ENCODE data around the gene GPRIN2. TPM values are rescaled to one million over a fixed set of nuclear protein-coding genes. Genes with fewer than 3 reads are reported as not detected.
"Not testable (repeated sequence)": the region's sequence is repeated elsewhere in the genome, so short reads cannot be mapped to it uniquely, and the experiment has no call there.

The GPRIN2 gene
- total RNA-seq (2012; rRNA removed), result not detected in 2 replicates

- Histone ChIP-seq H3K4me3 (ENCODE audit: low read length) (no peak within 1 kb of the TSS), H3K27me3 (ENCODE audit: control insufficient read depth, insufficient read depth, low read length) (peaks cover 84% of the 10 kb centered on the region), H3K36me3 (ENCODE audit: insufficient read depth, low read length) (no peaks in the 10 kb centered on the region), H3K4me1 (ENCODE audit: control insufficient read depth, insufficient read depth, low read length) (no peaks in the 10 kb centered on the region), H3K4me2 (ENCODE audit: low read length) (peak within 1 kb of the TSS; percentile 21), H3K9ac (ENCODE audit: low read depth, low read length) (no peak within 1 kb of the TSS), H3K9me3 (replicated peaks; ENCODE audit: low read length) (no peaks in the 10 kb centered on the region)
Measured at GRCh38 chr10:46556515-46557318, at the start of gene GPRIN2. TSS of gene GPRIN2 (minus strand) at chr10:46556658. CDS start at chr10:46550736, 5,922 bp downstream.

- not testable (repeated sequence) for H3K9me3 ChIP-seq (replicated peaks; ENCODE audit: low read length); H3K9ac ChIP-seq (ENCODE audit: low read depth, low read length); H3K27me3 ChIP-seq (ENCODE audit: control insufficient read depth, insufficient read depth, low read length); H3K4me1 ChIP-seq (ENCODE audit: control insufficient read depth, insufficient read depth, low read length); H3K4me3 ChIP-seq (ENCODE audit: low read length); H3K36me3 ChIP-seq (ENCODE audit: insufficient read depth, low read length); H3K4me2 ChIP-seq (ENCODE audit: low read length)
Measured at GRCh38 chr10:46600516-46600915, 44.1 kb upstream of the GPRIN2 start.

GRCh38 chr10:46597616-46598246, 41.3 kb upstream of the GPRIN2 start:
- H3K36me3 ChIP-seq (ENCODE audit: insufficient read depth, low read length); H3K4me1 ChIP-seq (ENCODE audit: control insufficient read depth, insufficient read depth, low read length); H3K9me3 ChIP-seq (replicated peaks; ENCODE audit: low read length); H3K27me3 ChIP-seq (ENCODE audit: control insufficient read depth, insufficient read depth, low read length): not testable (repeated sequence)
- peak overlapping the region; percentile 66 for H3K4me3 ChIP-seq (ENCODE audit: low read length)
- peak overlapping the region; percentile 54 for H3K4me2 ChIP-seq (ENCODE audit: low read length)
- H3K9ac ChIP-seq (ENCODE audit: low read depth, low read length), result peak overlapping the region; percentile 54

GRCh38 chr10:46596570-46596969, 40.1 kb upstream of the GPRIN2 start:
- H3K4me2 ChIP-seq (ENCODE audit: low read length); H3K4me3 ChIP-seq (ENCODE audit: low read length); H3K9ac ChIP-seq (ENCODE audit: low read depth, low read length); H3K9me3 ChIP-seq (replicated peaks; ENCODE audit: low read length); H3K36me3 ChIP-seq (ENCODE audit: insufficient read depth, low read length); H3K4me1 ChIP-seq (ENCODE audit: control insufficient read depth, insufficient read depth, low read length); H3K27me3 ChIP-seq (ENCODE audit: control insufficient read depth, insufficient read depth, low read length): not testable (repeated sequence)

GRCh38 chr10:46594453-46595063, 38.1 kb upstream of the GPRIN2 start:
- not testable (repeated sequence) for H3K4me2 ChIP-seq (ENCODE audit: low read length); H3K9ac ChIP-seq (ENCODE audit: low read depth, low read length); H3K27me3 ChIP-seq (ENCODE audit: control insufficient read depth, insufficient read depth, low read length); H3K4me1 ChIP-seq (ENCODE audit: control insufficient read depth, insufficient read depth, low read length); H3K4me3 ChIP-seq (ENCODE audit: low read length); H3K36me3 ChIP-seq (ENCODE audit: insufficient read depth, low read length); H3K9me3 ChIP-seq (replicated peaks; ENCODE audit: low read length)

GRCh38 chr10:46593307-46593706, 36.8 kb upstream of the GPRIN2 start:
- not testable (repeated sequence) for H3K9ac ChIP-seq (ENCODE audit: low read depth, low read length)

GRCh38 chr10:46591053-46591452, 34.6 kb upstream of the GPRIN2 start:
- H3K36me3 ChIP-seq (ENCODE audit: insufficient read depth, low read length); H3K4me1 ChIP-seq (ENCODE audit: control insufficient read depth, insufficient read depth, low read length); H3K9ac ChIP-seq (ENCODE audit: low read depth, low read length); H3K27me3 ChIP-seq (ENCODE audit: control insufficient read depth, insufficient read depth, low read length); H3K9me3 ChIP-seq (replicated peaks; ENCODE audit: low read length); H3K4me2 ChIP-seq (ENCODE audit: low read length); H3K4me3 ChIP-seq (ENCODE audit: low read length): not testable (repeated sequence)

More at GRCh38 chr10:46593307-46593706, 36.8 kb upstream of the GPRIN2 start:
- H3K27me3 ChIP-seq (ENCODE audit: control insufficient read depth, insufficient read depth, low read length); H3K36me3 ChIP-seq (ENCODE audit: insufficient read depth, low read length); H3K4me3 ChIP-seq (ENCODE audit: low read length); H3K4me2 ChIP-seq (ENCODE audit: low read length); H3K9me3 ChIP-seq (replicated peaks; ENCODE audit: low read length); H3K4me1 ChIP-seq (ENCODE audit: control insufficient read depth, insufficient read depth, low read length): not testable (repeated sequence)

GRCh38 chr10:46589589-46589988, 33.1 kb upstream of the GPRIN2 start:
- not testable (repeated sequence) for H3K36me3 ChIP-seq (ENCODE audit: insufficient read depth, low read length)

GRCh38 chr10:46588221-46588620, 31.8 kb upstream of the GPRIN2 start:
- H3K36me3 ChIP-seq (ENCODE audit: insufficient read depth, low read length); H3K27me3 ChIP-seq (ENCODE audit: control insufficient read depth, insufficient read depth, low read length); H3K4me3 ChIP-seq (ENCODE audit: low read length); H3K4me2 ChIP-seq (ENCODE audit: low read length); H3K4me1 ChIP-seq (ENCODE audit: control insufficient read depth, insufficient read depth, low read length); H3K9me3 ChIP-seq (replicated peaks; ENCODE audit: low read length); H3K9ac ChIP-seq (ENCODE audit: low read depth, low read length): not testable (repeated sequence)

More at GRCh38 chr10:46589589-46589988, 33.1 kb upstream of the GPRIN2 start:
- not testable (repeated sequence) for H3K4me2 ChIP-seq (ENCODE audit: low read length); H3K9me3 ChIP-seq (replicated peaks; ENCODE audit: low read length); H3K4me3 ChIP-seq (ENCODE audit: low read length); H3K9ac ChIP-seq (ENCODE audit: low read depth, low read length); H3K27me3 ChIP-seq (ENCODE audit: control insufficient read depth, insufficient read depth, low read length); H3K4me1 ChIP-seq (ENCODE audit: control insufficient read depth, insufficient read depth, low read length)

- not testable (repeated sequence) for H3K9ac ChIP-seq (ENCODE audit: low read depth, low read length); H3K27me3 ChIP-seq (ENCODE audit: control insufficient read depth, insufficient read depth, low read length); H3K4me1 ChIP-seq (ENCODE audit: control insufficient read depth, insufficient read depth, low read length); H3K36me3 ChIP-seq (ENCODE audit: insufficient read depth, low read length); H3K4me3 ChIP-seq (ENCODE audit: low read length); H3K9me3 ChIP-seq (replicated peaks; ENCODE audit: low read length); H3K4me2 ChIP-seq (ENCODE audit: low read length)
Measured at GRCh38 chr10:46587546-46587945, 31.1 kb upstream of the GPRIN2 start.

- H3K4me2 ChIP-seq (ENCODE audit: low read length); H3K9me3 ChIP-seq (replicated peaks; ENCODE audit: low read length); H3K9ac ChIP-seq (ENCODE audit: low read depth, low read length); H3K36me3 ChIP-seq (ENCODE audit: insufficient read depth, low read length); H3K4me1 ChIP-seq (ENCODE audit: control insufficient read depth, insufficient read depth, low read length); H3K4me3 ChIP-seq (ENCODE audit: low read length); H3K27me3 ChIP-seq (ENCODE audit: control insufficient read depth, insufficient read depth, low read length): not testable (repeated sequence)
Measured at GRCh38 chr10:46585246-46585645, 28.8 kb upstream of the GPRIN2 start.

- not testable (repeated sequence) for H3K9me3 ChIP-seq (replicated peaks; ENCODE audit: low read length); H3K4me3 ChIP-seq (ENCODE audit: low read length); H3K9ac ChIP-seq (ENCODE audit: low read depth, low read length); H3K27me3 ChIP-seq (ENCODE audit: control insufficient read depth, insufficient read depth, low read length); H3K4me2 ChIP-seq (ENCODE audit: low read length); H3K36me3 ChIP-seq (ENCODE audit: insufficient read depth, low read length); H3K4me1 ChIP-seq (ENCODE audit: control insufficient read depth, insufficient read depth, low read length)
Measured at GRCh38 chr10:46584196-46584595, 27.7 kb upstream of the GPRIN2 start.
